ENCODE data around the gene CKLF.

- TF ChIP-seq CTCF (IDR thresholded peaks at IDR 0.05) = no peak
- TF ChIP-seq JUND (IDR thresholded peaks at IDR 0.05) = no peak
- TF ChIP-seq, protein P1, sequence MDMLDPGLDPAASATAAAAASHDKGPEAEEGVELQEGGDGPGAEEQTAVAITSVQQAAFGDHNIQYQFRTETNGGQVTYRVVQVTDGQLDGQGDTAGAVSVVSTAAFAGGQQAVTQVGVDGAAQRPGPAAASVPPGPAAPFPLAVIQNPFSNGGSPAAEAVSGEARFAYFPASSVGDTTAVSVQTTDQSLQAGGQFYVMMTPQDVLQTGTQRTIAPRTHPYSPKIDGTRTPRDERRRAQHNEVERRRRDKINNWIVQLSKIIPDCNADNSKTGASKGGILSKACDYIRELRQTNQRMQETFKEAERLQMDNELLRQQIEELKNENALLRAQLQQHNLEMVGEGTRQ (IDR thresholded peaks at IDR 0.05; ENCODE audit: borderline replicate concordance, low read depth, low read length) = no peak
- no peak for TF ChIP-seq GATA2 (CRISPR knock-in tag; IDR thresholded peaks at IDR 0.05)
- TF ChIP-seq POLR2AphosphoS5 (IDR thresholded peaks at IDR 0.05; ENCODE audit: low read depth, low read length) = no peak
- TF ChIP-seq NFIC (IDR thresholded peaks at IDR 0.05; ENCODE audit: borderline replicate concordance) = no peak
- no peak for TF ChIP-seq NRF1 (IDR thresholded peaks at IDR 0.05; ENCODE audit: low read depth, low read length)
- TF ChIP-seq EZH2phosphoT487 (IDR thresholded peaks at IDR 0.05; ENCODE audit: borderline replicate concordance, low read depth) = no peak
- TF ChIP-seq RAD21 (IDR thresholded peaks at IDR 0.05; ENCODE audit: low read length) = no peak
- TF ChIP-seq FOXM1 (IDR thresholded peaks at IDR 0.05; ENCODE audit: low read depth) = no peak
- no peak for TF ChIP-seq TCF12 (IDR thresholded peaks at IDR 0.05)
- no peak for TF ChIP-seq TAF1 (IDR thresholded peaks at IDR 0.05; ENCODE audit: borderline replicate concordance, low read depth, low read length)
Observed at GRCh38 chr16:66508914-66509496, 43.4 kb upstream of the CKLF start.

All from SK-N-SH (cell line).